HG02870 (cell line): ENCODE data around the gene CACNA1G.
A peak's percentile ranks its signal among the peaks of the same experiment; 100 is the strongest.

ENCODE experiments used
- ATAC-seq: cut with Tn5 transposase; IDR thresholded peaks from one replicate; pipeline ENCODE4 v1.9.1; 2021; ENCODE audit warnings: mild to moderate bottlenecking, moderate library complexity; ENCODE audit not compliant: unreplicated experiment

Gene CACNA1G

GRCh38 chr17:50560185-50560824 is at the start of gene CACNA1G:
Gene CACNA1G, plus strand, starts transcription at chr17:50560715. Its CDS starts 745 bp downstream, at chr17:50561460.
- peak; percentile 85 for ATAC-seq

GRCh38 chr17:50511058-50511457 is 49.5 kb upstream of the CACNA1G start:
- peak; percentile 87 for ATAC-seq

DNA sequence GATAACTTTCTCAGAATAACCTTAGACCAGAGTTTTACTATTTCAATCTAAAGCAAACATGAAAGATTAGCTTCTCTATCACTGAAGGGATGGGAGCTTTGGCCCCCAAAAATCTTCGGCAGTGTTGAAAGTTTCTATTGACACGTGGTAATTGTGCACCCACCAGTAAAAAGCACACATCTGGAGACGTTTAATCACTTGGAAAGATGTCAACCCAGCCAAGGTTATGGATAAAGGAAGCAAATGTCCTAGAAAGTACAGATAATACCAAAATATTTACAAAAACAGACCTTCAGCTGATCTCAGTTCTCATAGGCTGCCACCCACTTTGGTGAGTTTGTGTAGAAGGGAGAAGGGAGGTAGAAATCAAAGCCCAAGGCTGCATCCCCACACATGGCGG is 47.0 kb upstream of the CACNA1G start:
- no peak for ATAC-seq

DNA sequence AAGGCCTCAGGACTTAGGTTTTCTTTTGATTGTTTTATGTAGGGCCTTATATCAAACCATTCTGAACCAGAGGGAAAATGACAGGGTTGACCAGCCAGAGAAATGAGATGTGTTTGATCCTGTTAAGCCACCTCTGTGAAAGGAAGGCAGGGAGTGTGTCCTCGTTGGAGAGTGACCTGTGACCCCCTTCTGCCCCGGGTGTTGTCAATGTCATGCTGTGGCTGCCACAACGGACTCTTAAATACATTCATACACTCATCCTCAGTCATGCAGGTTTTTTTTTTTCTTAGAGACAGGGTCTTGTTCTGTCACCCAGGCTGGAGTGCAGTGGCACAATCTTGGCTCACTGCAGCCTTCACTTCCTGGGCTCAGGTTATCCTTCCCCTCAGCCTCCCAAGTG is 46.1 kb upstream of the CACNA1G start:
- ATAC-seq: no peak

- ATAC-seq: no peak
Measured at GRCh38 chr17:50514936-50515702, 45.4 kb upstream of the CACNA1G start.

- ATAC-seq: no peak
Measured at GRCh38 chr17:50517011-50517410, 43.5 kb upstream of the CACNA1G start.

- no peak for ATAC-seq
Measured at GRCh38 chr17:50517504-50518383, 42.8 kb upstream of the CACNA1G start.

DNA sequence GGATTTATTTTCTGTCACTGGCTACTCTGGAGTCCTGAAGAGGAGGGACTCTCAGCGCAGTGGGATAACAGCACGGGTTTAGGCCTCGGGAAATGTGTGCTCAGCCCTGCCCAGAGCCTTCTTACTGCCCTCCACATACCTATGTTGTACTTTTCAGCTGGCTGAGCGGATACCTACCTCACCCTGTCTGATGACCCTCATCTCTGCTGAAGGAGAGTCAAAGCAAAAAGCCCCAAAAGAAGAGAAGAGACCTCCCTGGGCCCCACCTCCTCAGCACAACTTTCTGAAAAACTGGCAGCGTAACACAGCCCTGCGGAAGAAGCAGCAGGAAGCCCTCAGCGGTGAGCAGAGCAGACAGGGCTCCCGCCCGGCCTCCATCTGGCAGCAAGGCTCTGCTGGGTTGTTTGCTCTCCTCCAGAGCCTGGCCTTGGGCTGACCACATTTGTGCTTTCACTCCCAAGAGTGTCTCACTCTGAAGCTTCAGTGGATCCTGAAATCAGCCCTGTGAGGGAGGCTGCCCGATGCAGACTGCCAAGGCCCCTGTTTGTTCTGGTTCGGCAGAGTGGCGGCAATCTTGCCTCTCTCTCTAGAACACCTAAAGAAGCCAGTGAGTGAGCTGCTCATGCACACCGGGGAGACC is 42.0 kb upstream of the CACNA1G start:
- no peak for ATAC-seq

GRCh38 chr17:50519141-50519834 is 41.2 kb upstream of the CACNA1G start:
- ATAC-seq: no peak

DNA sequence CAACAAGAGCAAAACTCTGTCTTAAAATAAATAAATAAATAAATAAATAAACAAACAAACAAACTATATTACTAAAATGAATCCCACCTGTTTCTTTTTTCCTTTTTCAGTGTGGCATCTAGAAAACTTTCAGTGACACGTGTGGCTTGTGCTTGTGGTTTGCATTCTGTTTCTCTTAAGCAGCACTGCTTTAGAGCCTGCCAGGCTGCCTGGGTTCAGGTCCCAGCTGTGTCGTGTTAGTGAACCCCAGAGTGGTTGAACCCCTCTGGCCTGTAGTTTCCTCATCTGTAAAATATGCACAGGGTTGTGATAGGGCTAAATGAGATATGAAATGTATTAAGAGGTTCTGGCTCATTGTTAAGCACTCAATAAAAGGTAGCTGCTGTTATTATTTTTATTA is 40.0 kb upstream of the CACNA1G start:
- no peak for ATAC-seq

DNA sequence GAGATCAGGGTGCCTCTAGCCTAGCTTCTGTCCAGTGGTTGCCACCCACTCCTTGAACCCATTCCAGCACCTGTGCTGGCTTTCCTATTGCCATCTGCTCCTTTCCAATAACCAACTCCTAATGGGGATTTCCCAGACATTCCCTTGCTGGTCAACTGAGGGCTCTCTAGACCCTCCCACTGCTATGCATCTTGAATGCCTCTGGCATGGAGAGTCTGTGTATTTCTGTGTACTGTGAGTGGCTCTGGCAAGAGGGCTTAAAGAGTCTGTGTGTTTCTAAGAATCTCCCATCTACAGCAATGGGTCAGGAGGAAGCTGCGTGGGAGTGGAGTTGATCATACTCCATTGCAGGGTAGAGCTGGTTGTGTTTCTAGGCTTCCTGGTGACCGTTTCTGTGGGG is 39.0 kb upstream of the CACNA1G start:
- no peak for ATAC-seq

GRCh38 chr17:50522766-50523165 is 37.7 kb upstream of the CACNA1G start:
- no peak for ATAC-seq

DNA sequence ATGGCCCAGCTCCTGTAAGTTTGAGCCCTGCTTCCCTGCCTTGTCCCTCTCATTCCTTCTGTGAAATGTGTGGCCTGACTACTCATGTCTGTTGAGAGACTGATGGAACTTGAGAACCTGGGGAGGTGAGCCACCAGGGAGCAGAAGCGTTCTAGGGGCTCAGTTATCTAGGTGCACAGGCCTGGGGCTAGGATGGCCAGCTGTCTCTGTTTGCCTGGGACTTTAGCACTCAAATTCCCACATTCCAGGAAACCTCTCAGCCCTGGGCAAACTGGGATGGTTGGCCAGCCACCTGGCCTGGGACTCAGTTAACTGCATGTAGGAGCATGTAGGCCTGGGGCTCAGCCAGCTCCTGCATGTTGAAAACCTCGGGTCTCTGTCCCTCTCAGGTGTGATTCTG is 37.3 kb upstream of the CACNA1G start:
- no peak for ATAC-seq

DNA sequence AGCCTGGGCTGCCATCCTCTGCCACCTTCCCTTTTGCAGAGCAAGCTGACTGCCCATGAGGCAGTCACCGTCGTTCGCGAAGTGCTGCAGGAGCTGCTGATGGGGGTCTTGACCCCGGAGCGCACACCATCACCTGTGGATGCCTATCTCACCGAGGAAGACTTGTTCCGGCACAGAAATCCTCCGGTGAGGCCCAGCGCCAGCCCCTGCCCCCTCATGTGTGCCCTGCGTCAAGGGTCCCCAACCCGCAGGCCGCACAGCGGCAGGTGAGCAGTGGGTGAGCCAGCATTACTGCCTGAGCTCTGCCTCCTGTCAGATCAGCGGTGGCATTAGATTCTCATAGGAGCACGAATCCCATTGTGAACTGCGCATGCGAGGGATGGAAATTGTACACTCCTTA is 35.7 kb upstream of the CACNA1G start:
- ATAC-seq: no peak

- ATAC-seq: no peak
Measured at GRCh38 chr17:50527155-50527762, 33.3 kb upstream of the CACNA1G start.

DNA sequence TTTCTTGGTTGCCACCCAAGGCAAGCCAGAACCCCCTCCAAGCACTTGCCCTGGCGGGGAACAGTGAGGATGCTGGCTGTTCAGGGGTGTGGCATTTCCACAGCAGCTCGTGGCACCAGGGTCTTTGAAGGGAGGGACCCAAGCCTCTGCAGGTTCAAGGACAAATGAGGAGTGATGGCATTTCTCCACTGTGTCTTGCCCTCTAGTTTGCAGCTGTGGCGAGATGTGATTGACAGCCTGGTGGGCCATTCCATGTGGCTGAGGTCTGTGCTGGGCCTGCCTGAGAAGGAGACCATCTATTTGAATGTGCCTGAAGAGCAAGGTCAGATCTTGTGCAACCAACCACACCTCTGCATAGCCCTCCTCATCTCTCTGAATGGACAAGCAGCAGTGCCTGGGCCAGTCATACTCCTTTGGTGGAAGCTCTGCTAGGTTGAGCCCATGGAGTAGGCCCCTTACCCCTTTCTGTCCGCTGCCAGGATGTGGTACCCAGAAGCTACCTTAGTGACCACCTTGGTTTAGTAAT is 32.5 kb upstream of the CACNA1G start:
- no peak for ATAC-seq

- no peak for ATAC-seq
Measured at GRCh38 chr17:50529849-50530248, 30.7 kb upstream of the CACNA1G start.

DNA sequence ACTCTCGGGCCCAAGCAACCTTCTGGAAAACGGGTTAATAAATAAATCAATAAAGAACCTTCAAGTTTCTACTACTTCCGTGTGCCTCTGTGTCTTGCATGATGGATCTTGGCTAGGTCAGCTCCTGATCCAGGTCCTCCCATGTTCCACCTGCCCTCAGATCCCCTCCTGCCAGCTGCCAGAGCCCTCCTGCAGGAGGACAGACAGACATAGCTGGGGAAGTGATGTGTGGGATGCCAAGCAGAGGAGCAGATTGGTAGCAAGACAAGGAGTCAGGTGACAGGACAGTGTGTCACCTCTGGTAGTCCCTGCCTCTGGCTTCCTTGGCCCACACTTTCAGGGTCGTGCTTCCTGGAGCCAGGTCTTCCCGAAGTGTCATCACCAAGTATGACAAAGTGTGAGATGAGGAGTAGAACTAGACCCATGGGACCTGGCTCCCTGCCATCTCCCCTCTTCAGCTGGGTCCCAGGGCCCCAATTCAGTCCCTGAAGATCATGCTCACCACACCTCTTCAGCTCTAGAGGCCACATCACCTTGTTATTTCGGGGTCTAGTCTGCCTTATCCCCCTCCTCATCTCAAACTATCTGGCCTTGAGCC is 29.0 kb upstream of the CACNA1G start:
- ATAC-seq: no peak

DNA sequence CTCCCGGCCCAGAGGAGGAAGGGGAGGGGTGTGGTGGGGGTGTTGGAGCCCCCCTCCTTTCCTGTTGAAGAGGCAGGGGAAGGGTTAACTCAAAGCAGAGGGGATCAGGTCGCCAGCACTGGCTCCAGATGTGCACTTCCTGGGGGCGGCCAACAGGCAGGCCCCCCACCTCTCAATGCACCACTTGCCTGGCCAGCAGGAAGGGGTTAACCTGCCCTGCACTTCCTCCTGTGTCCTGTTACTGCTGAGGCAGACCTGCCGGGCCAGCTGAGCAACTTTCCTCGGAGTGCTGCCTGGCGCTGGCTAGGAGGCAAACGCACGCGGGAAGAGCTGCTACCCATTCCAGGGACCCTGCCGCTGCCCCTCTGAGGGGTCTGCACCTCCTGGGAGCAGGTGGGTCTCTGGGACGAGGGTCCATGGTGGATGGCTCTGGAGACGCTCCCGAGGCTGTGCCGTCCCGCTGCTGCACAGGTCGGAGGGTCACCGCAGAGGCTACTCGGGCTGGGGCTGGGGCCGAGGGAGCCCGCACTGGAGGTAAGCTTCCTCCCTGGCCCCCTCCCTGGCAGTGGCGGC is 28.0 kb upstream of the CACNA1G start, which contains the start of gene EPN3:
EPN3 (plus strand) TSS at position 284 of the 573 bp plus-strand sequence. CDS start 3,822 bp downstream, outside the sequence.
- no peak for ATAC-seq
